Measurements from ENCODE around the gene DUSP2. TPM values are rescaled to one million over a fixed set of nuclear protein-coding genes. Genes with fewer than 3 reads are reported as not detected.

DUSP2 gene
- total RNA-seq, 4 donors from 2014 or later, result 0.23 to 5.4 (median 0.40) TPM; not detected in 1

DNA sequence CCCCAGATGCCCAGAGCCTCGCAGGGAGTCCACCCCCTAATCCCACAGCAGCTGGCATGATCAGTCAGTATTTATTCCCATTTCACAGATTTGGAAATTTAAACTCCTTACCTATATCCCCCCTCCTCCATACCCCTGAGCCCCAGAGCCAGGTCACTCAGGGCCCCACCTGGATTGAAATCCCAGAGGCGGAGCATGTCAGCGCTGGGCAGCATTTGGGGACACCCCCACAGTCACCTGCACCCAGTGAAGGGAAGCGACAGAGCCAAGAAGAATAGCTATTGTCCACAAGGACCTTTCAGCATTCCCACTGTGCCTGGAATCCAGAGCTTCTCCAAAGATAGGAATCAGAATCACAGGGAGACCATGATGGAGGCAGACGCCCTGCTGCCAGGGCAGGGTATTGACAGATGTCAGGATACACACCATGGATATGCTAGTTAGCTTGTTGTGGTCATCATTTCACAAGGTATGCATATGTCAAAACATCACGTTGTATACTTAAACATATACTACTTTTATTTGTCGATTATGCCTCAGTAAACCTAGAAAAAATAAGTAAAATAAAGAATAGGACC is 6.0 kb downstream of the DUSP2 start:
- Histone ChIP-seq H3K27me3 (peaks cover 31% of the 10 kb centered on the region), H3K4me3 (no peak overlapping the region), H3K27ac (no peak overlapping the region), H3K36me3 (no peaks in the 10 kb centered on the region), H3K4me1 (peaks cover 0 to 5% (median under 1%) of the 10 kb centered on the region in 3 donors), H3K9me3 (no peaks in the 10 kb centered on the region)
- TF ChIP-seq POLR2A (IDR thresholded peaks at IDR 0.05), result no peak
- TF ChIP-seq EP300 (IDR thresholded peaks at IDR 0.05), result no peak
- no peak for TF ChIP-seq POLR2AphosphoS5 (IDR thresholded peaks at IDR 0.05)
- TF ChIP-seq, protein P1, sequence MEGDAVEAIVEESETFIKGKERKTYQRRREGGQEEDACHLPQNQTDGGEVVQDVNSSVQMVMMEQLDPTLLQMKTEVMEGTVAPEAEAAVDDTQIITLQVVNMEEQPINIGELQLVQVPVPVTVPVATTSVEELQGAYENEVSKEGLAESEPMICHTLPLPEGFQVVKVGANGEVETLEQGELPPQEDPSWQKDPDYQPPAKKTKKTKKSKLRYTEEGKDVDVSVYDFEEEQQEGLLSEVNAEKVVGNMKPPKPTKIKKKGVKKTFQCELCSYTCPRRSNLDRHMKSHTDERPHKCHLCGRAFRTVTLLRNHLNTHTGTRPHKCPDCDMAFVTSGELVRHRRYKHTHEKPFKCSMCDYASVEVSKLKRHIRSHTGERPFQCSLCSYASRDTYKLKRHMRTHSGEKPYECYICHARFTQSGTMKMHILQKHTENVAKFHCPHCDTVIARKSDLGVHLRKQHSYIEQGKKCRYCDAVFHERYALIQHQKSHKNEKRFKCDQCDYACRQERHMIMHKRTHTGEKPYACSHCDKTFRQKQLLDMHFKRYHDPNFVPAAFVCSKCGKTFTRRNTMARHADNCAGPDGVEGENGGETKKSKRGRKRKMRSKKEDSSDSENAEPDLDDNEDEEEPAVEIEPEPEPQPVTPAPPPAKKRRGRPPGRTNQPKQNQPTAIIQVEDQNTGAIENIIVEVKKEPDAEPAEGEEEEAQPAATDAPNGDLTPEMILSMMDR (IDR thresholded peaks at IDR 0.05), result no peak
- 79 to 86% methylated on average over 3 to 4 of the region's 7 CpGs for WGBS, 2 donors (ENCODE audit: low coverage in 1 of 2)
- no peak for ATAC-seq

DNA sequence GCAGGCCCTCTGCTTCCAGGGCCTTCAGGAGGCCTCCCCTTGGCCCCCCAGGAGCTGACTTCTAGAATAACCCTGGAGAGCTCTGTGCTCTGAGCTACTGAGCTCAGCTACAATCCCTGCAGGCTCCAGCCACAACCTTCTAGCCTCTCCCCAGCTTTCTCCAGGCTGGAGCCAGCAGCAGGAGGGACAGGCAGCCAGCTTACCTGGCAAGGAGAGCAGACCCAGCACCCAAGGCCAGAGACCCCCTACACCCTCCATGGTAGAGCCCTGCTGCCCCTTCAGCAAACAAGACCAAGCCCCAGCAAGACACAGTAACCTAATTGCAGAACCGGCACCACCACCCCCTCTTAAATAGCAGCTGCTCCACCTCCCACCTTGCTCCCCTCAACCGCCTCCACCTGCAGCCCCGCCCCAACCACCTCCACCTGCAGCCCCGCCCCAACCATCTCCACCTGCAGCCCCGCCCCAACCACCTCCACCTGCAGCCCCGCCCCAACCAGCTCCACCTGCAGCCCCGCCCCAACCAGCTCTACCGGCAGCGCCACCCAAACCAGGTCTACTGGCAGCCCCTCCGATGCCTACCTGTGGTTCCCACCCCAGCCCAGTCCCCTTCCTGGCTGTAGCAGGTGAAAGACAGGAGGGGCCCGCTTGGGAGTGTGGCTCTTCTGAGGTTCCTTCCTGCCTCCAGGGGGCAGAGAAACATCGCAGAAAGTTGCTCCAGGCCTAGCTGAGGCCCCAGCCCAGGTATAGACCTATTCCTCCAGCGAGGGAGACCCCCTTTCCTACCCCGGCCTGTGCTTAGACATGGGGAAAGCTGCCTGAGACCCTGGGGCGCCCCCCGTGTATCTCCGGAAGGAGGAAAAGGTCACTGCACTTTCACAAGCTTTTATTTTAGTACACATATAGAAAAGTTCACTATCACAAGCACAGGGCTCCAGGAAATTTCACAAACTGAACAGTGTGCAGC is 6.8 kb downstream of the DUSP2 start, which contains the start of gene ASTL:
Gene ASTL, minus strand, starts transcription at position 324 of the 967 bp plus-strand sequence. Its CDS starts 66 bp downstream, at position 258.
- 0 to 25% methylated on average over 3 to 5 of the region's 17 CpGs for WGBS, 2 donors (ENCODE audit: low coverage in 1 of 2)
- no peak for ATAC-seq

DNA sequence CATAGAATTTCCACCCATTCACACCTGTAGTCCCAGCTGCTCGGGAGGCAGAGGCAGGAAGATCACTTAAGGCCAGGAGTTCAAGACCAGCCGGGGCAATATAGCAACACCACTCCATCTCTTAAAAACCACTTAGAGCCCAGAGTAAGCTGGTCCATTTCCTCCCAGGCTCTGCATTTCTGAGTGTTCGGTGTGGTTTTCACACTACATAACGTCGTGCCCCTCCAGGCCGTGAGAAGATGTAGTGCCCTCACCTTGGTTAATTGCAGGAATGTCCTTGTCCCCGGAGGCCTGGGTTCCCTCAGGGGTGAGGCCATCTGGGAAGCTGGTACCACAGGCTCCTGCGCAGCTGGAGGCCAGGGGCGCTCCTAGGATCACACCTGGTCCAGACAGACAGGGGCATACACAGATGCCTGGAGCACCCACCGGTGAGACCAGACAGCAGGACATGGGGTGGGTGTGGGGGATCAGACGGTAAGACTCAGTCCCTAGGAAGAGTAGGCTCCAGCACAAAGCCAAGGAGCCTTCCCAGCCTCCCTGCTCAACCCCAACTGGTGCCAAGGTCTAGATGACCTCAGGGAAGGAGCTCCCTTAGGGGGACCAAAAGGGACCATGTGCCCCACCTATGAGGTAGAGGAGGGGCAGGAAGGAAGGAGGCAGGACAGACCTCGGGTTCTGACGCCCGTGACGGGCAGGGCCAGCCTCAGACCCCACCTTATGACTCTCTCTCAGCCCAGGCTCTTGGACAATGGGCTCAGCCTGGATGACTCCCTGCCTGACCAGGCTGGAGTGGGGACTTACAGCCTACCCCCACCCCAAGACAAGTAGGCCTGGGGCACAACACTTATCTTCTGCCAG is 7.7 kb downstream of the DUSP2 start:
- TF ChIP-seq EP300 (IDR thresholded peaks at IDR 0.05) (no peak), POLR2A (IDR thresholded peaks at IDR 0.05) (no peak), POLR2AphosphoS5 (IDR thresholded peaks at IDR 0.05) (no peak)
- TF ChIP-seq, protein P1 (IDR thresholded peaks at IDR 0.05), result no peak
- Histone ChIP-seq H3K4me3 (no peak overlapping the region), H3K27ac (no peak overlapping the region), H3K27me3 (peaks cover 47% of the 10 kb centered on the region), H3K36me3 (no peaks in the 10 kb centered on the region), H3K9me3 (no peaks in the 10 kb centered on the region), H3K4me1 (no peaks in the 10 kb centered on the region)
- 50 to 86% methylated on average over 1 of the region's 15 CpGs for WGBS, 2 donors (ENCODE audit: low coverage in 1 of 2)
- no peak for ATAC-seq

More for the DNA sequence above, 6.8 kb downstream of the DUSP2 start, which contains the start of gene ASTL:
- no peaks in the 10 kb centered on the region for H3K9me3 ChIP-seq
- H3K4me1 ChIP-seq, result no peaks in the 10 kb centered on the region
- no peak for TF ChIP-seq POLR2AphosphoS5 (IDR thresholded peaks at IDR 0.05)
- TF ChIP-seq, protein P1 (IDR thresholded peaks at IDR 0.05), result peak in 3 of 4 experiments; percentile 25 to 58 (median 53)
- no peak within 1 kb of the TSS for H3K27ac ChIP-seq
- H3K36me3 ChIP-seq, result no peaks in the 10 kb centered on the region
- H3K27me3 ChIP-seq, result peaks cover 38% of the 10 kb centered on the region
- H3K4me3 ChIP-seq, result no peak within 1 kb of the TSS

DNA sequence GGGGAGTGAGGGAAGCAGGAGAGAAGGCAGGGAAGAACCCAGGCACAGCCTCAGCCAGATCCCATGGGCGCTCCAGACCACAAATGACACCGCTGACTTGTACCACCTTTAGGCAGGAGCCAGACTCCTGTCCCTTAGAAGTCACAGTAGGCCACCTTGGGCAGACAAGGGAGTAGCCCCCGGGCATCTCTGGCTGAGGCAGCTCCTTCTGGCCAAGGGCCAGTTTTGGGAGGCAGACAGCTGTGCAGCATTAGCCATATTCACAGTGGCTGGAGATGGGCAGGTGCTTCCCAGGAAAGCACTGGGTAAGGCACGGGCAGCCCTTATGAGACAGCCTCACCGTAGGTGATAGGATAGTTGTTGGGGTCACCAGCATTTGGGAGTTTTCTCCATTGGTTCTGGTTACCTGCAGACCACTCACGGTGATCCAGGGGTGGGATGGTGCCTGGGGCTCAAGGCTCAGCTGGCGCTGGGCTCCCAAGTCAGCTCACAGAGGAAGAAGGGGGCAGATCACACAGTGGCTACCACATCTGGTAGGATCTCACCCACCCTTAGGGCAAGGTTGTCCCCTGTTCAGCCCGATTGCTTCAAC is 9.0 kb downstream of the DUSP2 start:
- 83 to 96% methylated on average over 4 to 5 of the region's 8 CpGs for WGBS, 2 donors (ENCODE audit: low coverage in 1 of 2)

More for the DNA sequence above, 9.0 kb downstream of the DUSP2 start:
- H3K4me3 ChIP-seq, result no peak overlapping the region
- H3K9me3 ChIP-seq, result no peaks in the 10 kb centered on the region
- no peaks in the 10 kb centered on the region for H3K36me3 ChIP-seq
- ATAC-seq, result no peak
- TF ChIP-seq, protein P1 (IDR thresholded peaks at IDR 0.05), result no peak
- TF ChIP-seq POLR2A (IDR thresholded peaks at IDR 0.05) (no peak), EP300 (IDR thresholded peaks at IDR 0.05) (no peak), POLR2AphosphoS5 (IDR thresholded peaks at IDR 0.05) (no peak)
- no peaks in the 10 kb centered on the region for H3K4me1 ChIP-seq
- H3K27ac ChIP-seq, result no peak overlapping the region
- peaks cover 49% of the 10 kb centered on the region for H3K27me3 ChIP-seq
